Hepatocyte (in vitro differentiated cells): ENCODE data around the gene BATF2.

Source experiments
- EZH2 ChIP-seq: fragments of 200-600 bp; sonication (generic); IDR thresholded peaks from 2 replicates; pipeline ENCODE4 v1.6.1; 2016; ENCODE audit warnings: antibody characterized with exemption, mild to moderate bottlenecking, borderline replicate concordance
- TF ChIP-seq, protein P1 (sequence below): fragments of 200-600 bp; sonication (generic); IDR thresholded peaks from 2 replicates; pipeline ENCODE4 v1.5.1; 2016; ENCODE audit warnings: antibody characterized with exemption, mild to moderate bottlenecking; ENCODE audit not compliant: poor library complexity

DNA sequence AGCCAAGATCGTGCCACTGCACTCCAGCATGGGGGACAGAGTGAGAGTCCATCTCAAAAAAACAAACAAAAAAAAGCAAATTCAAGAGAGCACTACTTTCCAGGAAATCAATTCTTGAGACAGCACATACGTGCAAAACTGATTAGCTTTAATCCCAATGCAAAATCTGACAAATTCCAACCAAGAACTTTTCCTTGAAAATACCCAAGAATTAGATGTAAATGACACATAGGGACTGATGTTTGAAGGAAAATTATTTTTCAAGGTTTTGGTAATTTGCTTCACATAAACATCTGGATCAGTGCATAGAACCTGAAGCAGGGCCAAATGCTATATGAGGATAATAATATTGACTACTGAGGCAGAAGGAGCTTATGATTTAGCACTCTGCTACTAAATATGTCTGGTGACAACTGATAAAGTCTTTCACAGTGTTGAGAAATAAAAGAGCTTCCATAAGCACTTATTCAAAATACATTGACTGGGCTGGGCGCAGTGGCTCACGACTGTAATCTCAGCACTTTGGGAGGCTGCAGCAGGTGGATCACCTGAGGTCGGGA lies 33.6 kb downstream of the BATF2 start:
- TF ChIP-seq, protein P1, sequence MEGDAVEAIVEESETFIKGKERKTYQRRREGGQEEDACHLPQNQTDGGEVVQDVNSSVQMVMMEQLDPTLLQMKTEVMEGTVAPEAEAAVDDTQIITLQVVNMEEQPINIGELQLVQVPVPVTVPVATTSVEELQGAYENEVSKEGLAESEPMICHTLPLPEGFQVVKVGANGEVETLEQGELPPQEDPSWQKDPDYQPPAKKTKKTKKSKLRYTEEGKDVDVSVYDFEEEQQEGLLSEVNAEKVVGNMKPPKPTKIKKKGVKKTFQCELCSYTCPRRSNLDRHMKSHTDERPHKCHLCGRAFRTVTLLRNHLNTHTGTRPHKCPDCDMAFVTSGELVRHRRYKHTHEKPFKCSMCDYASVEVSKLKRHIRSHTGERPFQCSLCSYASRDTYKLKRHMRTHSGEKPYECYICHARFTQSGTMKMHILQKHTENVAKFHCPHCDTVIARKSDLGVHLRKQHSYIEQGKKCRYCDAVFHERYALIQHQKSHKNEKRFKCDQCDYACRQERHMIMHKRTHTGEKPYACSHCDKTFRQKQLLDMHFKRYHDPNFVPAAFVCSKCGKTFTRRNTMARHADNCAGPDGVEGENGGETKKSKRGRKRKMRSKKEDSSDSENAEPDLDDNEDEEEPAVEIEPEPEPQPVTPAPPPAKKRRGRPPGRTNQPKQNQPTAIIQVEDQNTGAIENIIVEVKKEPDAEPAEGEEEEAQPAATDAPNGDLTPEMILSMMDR: no peak
- TF ChIP-seq EZH2: no peak
